ENCODE results near the gene SRPRA. TPM values are rescaled to one million over a fixed set of nuclear protein-coding genes. Genes with fewer than 3 reads are reported as not detected.
A peak's percentile ranks its signal among the peaks of the same experiment; 100 is the strongest.

Gene SRPRA
- total and polyA plus RNA-seq, 10 of the 15 experiments (the other 5 are each of a cell fraction or from before 2014, with no cell fraction given): 29.6 to 131 (median 92.8) TPM

GRCh38 chr11:126282736-126283591, 14.3 kb upstream of the SRPRA start, which contains the start of gene TIRAP (continued):
- TF ChIP-seq ATF3 (IDR thresholded peaks at IDR 0.05; ENCODE audit: borderline replicate concordance, extremely low read depth, low read depth, low read length) (no peak), E2F8 (IDR thresholded peaks at IDR 0.05; ENCODE audit: low read depth, partially characterized antibody) (no peak), MYB (IDR thresholded peaks at IDR 0.05; ENCODE audit: borderline replicate concordance, low read depth, low read length) (no peak), RB1 (IDR thresholded peaks at IDR 0.05; ENCODE audit: borderline replicate concordance) (peak; percentile 88; the same call in 1 of the 2 replicates), NR2C2 (IDR thresholded peaks at IDR 0.05; ENCODE audit: borderline replicate concordance, control insufficient read depth, insufficient read length, low read depth) (no peak), HDAC2 (IDR thresholded peaks at IDR 0.05) (no peak), PKNOX1 (IDR thresholded peaks at IDR 0.05) (no peak), USF1 (IDR thresholded peaks at IDR 0.05; ENCODE audit: borderline replicate concordance, extremely low read length, insufficient read depth, low read depth, low read length) (no peak), NFYA (IDR thresholded peaks at IDR 0.05; ENCODE audit: borderline replicate concordance, low read depth, low read length) (no peak), ELK1 (IDR thresholded peaks at IDR 0.05; ENCODE audit: low read depth, low read length) (no peak), MYC (IDR thresholded peaks at IDR 0.05; ENCODE audit: insufficient read depth, insufficient read length, insufficient replicate concordance, low read length, severe bottlenecking) (no peak), SMAD5 (IDR thresholded peaks at IDR 0.05; ENCODE audit: low read depth) (no peak), MEF2A (IDR thresholded peaks at IDR 0.05; ENCODE audit: insufficient read depth, low read depth, low read length) (no peak), TBL1XR1 (IDR thresholded peaks at IDR 0.05; ENCODE audit: low read depth, low read length) (no peak), NFXL1 (IDR thresholded peaks at IDR 0.05; ENCODE audit: borderline replicate concordance) (no peak), BCLAF1 (IDR thresholded peaks at IDR 0.05) (0 out of 2 replicates have a peak, but pooled peaks have one; percentile 23)

All from GM12878 (cell line).